Amygdala (tissue), 56 donors: Measurements from ENCODE around the gene COQ8A.
A peak's percentile ranks its signal among the peaks of the same experiment; 100 is the strongest.

Source experiments
- DNase-seq, 56 donors: peaks; one replicate each; lab custom pipeline; 2025; lab: John Stamatoyannopoulos, UW

The COQ8A gene

GRCh38 chr1:226982451-226983177 is 42.5 kb downstream of the COQ8A start:
- DNase-seq, result no peak

GRCh38 chr1:226983247-226983991 is 43.3 kb downstream of the COQ8A start:
- DNase-seq, result no peak

DNA sequence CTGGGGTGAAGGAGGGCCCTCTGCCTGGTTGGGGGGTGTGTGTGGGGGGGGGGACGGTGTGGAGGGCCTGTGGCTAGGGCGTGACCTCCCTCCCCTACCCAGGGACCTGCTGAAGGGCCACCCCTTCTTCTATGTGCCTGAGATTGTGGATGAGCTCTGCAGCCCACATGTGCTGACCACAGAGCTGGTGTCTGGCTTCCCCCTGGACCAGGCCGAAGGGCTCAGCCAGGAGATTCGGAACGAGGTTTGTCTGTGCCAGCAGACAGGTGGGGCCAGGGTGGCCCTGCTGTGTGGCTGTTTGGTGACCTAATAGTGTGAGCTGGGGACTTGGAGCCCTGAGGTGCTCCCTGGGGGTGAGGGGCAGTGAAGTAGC is 43.9 kb downstream of the COQ8A start:
- no peak for DNase-seq

DNA sequence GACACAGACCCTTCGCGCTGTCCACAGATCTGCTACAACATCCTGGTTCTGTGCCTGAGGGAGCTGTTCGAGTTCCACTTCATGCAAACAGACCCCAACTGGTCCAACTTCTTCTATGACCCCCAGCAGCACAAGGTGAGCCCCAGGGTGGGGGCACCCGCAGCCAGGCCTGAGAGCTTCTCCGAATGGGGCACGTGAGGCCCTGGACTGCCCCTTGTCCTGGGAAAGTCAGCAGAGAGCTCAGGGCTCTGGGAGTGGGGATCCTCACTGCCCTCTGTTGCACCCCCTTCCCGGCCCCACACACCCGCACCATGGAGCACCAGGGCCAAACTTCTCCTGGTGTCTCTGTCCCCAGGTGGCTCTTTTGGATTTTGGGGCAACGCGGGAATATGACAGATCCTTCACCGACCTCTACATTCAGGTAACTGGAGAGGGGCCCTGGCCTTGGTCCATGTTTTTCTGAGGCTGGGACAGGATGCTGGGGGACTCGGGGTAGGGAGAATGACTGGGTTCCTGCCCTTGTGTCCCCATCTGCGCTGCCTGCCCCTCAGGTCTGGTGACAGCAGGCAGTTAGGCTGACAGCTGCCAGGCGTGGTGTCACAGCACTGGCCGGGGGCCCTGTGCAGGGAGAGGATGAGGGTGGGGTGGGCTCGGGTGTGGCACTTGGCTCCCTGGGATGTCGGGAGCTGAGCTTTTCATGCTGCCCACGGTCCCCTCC is 44.6 kb downstream of the COQ8A start:
- no peak for DNase-seq

DNA sequence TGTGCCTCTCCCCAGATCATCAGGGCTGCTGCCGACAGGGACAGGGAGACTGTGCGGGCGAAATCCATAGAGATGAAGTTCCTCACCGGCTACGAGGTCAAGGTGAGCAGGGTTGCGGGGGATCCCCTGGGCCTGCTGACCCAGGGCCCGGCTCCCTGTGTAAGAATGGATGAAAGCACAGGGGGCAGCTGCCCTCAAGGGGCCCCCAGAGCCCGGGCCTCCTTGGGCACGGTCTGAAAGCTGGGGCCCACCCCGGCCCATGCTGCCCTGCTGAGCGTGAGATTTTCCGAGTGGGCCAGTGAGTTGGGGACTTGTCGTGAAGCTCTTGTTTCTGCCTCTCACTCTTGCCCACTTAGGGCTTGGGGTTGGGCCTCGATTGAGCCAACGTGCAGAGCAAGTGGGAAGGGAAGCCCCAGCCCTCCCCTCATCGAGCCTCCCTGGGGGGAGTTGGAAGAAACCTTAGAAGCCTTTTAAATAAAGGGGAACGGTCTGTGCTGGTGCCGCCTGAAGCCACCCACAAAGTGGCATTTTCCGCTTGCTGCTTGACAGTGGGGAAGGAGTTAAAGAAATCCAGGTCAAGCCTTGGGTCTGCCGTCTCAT is 45.2 kb downstream of the COQ8A start:
- no peak for DNase-seq

- DNase-seq, result no peak
These were observed 45.9 kb downstream of the COQ8A start for GRCh38 chr1:226985839-226986463.

DNA sequence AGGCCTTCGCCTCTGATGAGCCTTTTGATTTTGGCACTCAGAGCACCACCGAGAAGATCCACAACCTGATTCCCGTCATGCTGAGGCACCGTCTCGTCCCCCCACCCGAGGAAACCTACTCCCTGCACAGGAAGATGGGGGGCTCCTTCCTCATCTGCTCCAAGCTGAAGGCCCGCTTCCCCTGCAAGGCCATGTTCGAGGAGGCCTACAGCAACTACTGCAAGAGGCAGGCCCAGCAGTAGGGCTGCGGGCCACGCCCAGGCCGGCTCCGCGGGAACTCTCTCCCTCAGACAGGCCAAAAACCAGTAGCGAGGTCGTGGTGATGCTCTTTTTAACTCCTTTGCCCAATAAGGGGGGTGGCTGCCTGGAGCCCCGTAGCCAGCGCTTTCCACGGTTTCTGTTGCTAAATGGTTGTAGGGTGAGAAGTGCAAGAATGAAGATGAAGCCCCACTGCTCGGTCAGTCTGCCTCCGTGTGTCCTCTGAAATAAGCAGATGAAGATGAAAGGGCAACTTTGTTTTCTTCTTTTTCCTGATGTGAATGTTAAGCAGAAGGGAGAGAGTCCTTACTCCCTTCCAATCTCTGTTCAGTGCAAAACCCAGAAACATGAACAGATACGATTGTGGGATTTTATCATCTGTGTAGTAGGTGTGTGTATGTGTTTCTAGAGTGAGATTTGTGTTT is 46.5 kb downstream of the COQ8A start:
- DNase-seq, result peak in 1 of 56 donors; percentile 39

DNA sequence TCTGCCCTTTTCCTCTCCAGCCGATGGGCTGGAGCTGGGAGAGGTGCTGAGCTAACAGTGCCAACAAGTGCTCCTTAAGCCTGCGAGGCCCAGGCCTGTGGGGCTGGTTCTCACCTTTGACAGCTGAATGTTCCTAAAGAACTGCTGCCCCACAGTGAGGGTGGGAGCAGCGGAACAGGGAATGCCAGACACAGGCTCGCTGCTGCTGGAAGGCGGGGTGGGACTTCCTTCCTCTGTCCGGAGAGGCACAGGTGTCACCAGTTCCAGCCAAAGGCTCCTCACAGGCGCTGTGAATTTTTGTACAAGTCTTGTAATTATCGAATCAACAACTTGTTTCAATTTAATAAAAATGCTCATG is 47.1 kb downstream of the COQ8A start:
- no peak for DNase-seq

GRCh38 chr1:226987623-226988333 is 47.7 kb downstream of the COQ8A start:
- DNase-seq, result no peak

DNA sequence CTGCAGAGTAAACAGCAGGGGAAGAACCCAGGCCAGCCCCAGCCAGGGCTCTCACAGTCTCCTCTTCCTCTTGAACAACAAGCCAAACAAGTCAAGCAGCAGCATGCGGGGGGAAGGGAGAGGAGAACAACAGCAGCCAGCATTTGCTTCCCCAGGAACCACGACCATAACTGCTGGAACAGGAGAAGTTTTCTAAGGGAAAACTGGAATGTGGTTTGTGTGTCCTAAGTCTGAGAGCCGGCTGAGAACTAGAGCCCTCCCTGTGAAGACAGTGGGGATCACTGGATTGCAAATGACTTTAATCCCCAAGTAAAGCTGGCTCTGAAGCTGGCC is 48.2 kb downstream of the COQ8A start:
- DNase-seq, result peak in 7 of 56 donors; percentile 45 to 58 (median 50)

- DNase-seq, result no peak
These were observed 49.2 kb downstream of the COQ8A start for GRCh38 chr1:226989085-226989920.

DNA sequence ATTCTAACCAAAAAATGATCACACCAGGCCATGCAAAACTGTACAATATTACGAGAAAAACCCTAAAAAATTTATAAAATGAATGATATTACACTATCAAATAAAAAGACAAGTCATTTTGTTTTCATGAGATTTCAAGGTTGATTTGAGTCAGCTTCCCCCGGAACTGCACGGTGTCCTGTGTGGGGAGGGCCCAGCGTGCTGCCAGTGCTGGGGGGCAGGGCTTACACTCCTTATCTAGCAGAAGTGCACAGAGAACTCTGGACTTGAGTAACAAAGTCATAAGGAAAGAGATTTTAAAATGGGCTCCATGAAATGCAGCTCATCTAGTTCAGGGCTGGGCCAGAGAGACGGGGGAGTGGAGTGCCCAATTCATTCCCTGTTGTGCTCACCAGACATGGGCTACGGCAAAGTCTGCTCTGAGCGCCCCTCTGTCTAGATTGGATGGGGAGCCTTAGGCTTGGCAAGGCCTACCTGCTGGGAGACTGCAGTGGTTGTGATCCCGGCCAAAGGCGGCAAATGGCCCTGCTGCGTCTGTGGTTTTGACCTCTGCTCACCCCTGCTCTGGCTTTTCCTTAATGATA is 50.1 kb downstream of the COQ8A start:
- no peak for DNase-seq

DNA sequence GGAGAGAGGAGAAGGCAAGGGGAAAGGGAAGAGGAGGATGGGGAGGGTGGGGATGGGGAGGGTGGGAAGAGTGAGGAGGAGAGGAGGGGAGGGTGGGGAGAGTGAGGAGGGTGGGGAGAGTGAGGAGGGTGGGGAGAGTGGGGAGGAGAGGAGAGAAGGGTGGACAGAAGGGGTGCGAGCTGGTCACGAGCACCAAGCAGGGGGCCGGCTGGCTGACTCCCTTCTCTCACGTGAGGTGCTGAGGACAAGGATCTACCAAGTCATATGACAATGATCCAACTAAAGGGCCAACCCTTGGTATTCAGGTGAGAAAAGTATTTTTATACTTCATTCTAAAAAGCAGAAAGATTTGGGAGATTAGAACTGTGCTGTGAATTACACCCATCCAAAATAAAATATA is 51.8 kb downstream of the COQ8A start:
- no peak for DNase-seq

- no peak for DNase-seq
These were observed 53.9 kb downstream of the COQ8A start for GRCh38 chr1:226993814-226994585.

DNA sequence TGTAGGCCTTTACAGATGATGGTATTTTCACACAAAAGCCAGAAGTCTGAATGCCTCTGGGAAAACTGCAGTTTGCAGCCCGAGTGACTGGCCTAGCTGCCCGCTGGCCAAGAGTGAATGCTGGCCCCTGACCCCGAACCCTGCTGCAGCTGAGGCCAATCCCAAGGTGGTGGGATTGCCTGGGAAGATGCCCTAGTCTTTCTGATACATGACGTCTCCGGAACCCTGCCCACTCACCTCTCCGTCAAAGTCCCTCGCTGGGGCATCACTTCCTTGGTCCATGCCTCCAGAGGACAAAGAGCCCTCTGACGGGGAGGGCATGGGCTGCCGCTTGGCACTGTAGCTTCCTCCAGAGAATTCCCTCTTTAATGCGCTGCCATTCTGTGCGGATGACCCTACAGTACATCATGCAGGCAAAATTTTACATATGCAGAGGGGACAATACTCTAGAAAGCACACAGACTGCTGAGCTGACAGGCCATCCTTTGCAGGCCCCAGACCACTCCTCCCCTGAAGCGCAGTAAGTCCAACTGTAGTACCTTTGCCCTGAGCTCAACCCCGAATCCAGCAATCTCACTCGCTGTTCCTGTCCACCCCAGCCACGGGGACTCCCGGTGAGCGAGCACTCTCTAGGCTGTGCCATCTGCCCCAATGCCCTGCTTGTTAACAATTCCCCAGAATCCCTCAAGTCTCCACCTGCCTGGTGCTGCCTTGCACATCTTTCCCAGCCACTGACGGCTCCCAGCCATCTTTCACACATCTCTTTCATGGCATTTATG is 54.7 kb downstream of the COQ8A start:
- peak in 6 of 56 donors; percentile 40 to 54 (median 42) for DNase-seq
